GM18502 (cell line): ENCODE results near the gene BZW2.

Experiments used
- ATAC-seq: cut with Tn5 transposase; IDR thresholded peaks from one replicate; pipeline ENCODE4 v1.9.1; 2021; ENCODE audit warnings: mild to moderate bottlenecking; ENCODE audit not compliant: unreplicated experiment, poor library complexity

Gene BZW2

DNA sequence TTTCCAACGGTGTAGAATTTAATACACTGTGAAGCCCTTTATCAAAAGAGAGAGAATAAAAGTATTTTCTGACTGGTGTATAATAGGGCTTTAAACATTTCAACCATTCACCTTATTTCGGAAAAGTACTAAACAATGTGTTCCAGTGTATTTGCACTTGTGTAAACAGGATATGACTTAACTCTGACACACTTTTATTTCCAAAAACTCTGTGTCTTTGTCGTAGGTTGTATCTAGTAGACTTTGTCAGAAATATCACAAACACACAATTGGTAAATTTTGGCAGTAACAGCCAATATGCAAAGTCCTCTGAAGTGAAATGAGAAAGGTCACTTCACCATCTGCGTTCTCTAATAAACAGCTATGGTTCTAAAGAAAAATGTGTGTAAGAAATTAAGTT is 97.3 kb downstream of the BZW2 start:
- ATAC-seq: no peak

DNA sequence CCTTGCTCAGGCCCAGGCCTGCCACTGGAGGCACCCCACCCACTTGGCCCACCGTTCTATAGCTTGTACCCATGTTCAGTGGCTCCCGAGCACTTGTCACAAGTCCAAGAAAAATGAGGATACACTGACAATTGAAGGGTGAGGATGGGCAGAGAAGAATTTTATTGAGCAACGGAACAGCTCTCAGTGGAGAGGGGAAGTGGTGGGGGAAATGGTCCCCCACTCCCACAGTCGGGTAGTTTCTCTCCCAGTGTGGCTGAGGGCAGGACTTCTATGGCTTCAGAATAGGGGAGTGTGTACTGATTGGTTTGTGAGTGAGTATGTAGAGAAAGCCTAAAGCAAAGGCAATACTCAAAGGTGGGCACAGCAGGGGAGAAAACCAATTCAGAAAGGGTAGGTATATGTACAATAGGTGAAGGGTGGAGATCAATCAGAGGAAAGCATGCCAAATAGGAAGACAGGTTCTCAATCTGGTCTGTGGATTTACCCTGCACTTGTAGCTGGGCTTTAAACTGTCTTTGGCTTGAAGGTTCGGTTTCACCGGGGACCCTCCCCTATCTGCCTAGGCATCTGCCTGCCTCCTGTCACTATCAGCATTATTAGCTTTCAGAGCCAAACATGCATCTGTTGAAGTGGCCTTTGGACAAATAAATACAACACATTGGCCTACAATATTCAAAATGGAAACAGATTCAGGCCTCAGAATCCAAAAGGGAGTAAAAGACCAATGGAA is 98.7 kb downstream of the BZW2 start:
- ATAC-seq: no peak

DNA sequence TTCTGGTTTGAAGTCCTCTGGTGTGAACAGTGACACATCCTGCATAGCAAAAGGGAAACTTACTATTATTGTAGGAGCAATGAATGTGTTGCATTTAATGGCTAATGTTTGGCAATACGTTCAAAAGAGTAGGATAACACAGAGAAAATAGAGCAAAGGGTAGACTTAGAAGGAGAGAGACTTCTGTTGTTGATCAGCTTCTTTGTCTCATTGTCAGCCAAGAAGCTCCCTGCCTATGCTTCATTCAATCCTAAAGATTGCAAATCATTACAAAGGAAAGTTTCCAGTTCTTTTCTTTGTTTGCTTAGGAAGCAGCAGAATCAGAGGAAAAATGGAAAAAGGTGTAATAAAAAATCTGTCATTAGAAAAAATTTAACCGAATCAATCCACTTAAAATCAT is 99.7 kb downstream of the BZW2 start:
- no peak for ATAC-seq

DNA sequence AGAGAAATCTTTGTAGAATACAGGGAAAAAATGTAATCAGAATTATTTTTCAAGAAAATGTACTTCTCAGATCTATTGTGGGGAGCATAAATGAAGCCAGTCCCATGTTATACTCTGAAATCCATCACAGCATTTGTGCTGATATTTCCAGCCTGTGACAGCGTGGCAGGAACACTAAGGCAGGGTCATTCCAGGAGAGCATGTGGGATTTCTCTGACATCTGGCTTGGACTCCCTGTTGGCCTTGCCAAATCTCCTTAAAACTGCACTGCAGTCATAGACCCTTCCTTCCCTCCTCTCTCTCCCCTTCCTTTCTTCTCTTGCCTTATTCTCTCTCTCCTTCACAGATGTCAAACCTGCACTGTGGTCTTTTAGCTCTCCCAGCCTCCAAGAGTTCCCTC is 101.1 kb downstream of the BZW2 start:
- no peak for ATAC-seq

DNA sequence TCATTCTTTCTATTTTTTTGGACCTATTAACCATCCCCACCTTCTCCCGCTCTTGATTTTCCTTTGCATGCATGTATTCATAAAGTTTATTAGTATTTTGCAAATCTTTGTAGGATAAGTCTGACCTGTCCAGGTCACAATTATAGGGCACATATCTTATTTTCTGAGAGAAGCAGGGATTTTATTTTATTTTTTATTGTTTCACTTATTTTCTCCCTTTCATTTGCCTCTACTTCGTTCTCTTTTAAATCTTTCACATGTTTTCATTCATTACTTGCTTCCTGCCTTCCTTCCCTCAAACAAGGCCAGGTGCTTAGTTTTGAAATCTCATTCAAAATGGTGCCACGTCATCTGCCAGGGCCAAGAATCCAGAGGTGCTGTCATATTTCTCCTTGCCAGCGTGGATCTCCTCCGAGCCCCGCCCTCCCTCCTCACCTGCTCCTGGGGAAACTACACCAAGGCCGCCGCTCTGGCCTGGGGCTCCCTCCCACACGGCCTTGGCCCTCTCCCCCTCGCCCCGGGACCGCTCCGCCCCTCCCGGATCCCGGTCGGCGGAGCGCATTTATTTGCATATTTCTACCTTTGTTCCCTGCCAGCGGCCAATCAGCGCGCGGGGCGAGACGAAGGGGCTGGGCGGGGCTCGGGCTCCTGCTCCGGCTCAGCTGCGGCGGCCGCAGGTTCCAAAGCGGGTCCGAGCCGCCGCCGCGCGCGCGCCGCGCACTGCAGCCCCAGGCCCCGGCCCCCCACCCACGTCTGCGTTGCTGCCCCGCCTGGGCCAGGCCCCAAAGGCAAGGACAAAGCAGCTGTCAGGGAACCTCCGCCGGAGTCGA is 107.3 kb downstream of the BZW2 start, which contains the start of gene TSPAN13:
TSS of gene TSPAN13 (plus strand) at position 654 of the 830 bp plus-strand sequence. CDS start 213 bp downstream, outside the sequence.
- ATAC-seq: peak; percentile 92

DNA sequence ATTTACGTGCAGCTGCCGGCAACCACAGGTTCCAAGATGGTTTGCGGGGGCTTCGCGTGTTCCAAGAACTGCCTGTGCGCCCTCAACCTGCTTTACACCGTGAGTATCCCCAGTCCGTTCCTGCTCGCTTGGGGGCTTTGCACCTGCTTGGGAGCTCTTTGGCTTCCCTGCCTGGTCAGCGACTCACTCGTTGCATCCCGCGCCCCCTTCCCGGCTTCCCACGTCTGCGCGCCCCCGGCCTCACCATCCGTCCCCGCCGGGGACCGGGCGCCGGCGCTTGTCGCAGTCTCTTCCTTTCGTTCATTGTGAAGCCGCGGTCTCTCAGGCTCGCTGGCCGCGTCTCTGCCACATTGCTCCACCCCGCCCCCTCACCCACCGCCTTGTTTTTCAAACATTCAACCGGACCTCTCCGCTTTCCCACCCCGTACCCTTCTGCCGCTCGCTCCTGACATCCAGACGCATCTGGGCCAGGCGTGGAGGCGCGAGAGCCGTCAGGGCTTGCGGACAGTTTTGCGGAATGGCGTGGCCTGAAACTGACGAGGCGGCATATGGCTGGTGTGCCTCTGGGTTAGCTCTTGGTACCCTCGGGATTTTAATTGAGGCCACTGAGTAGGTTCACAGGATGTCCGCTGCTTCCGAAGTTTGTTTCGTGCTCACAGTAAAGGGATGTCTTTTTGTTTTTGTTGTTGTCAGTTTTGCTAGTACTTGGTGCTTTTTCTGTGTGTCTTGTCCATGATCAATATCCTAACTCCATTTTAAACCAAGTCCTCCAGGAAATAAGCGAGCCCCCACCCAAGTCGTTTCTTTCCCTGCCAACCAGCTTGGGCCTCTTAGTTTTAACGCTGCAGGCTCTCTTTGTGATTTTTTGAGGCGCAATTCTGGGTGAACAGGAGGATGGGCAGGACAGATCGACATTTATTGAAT is 108.2 kb downstream of the BZW2 start:
- peak; percentile 21 for ATAC-seq

DNA sequence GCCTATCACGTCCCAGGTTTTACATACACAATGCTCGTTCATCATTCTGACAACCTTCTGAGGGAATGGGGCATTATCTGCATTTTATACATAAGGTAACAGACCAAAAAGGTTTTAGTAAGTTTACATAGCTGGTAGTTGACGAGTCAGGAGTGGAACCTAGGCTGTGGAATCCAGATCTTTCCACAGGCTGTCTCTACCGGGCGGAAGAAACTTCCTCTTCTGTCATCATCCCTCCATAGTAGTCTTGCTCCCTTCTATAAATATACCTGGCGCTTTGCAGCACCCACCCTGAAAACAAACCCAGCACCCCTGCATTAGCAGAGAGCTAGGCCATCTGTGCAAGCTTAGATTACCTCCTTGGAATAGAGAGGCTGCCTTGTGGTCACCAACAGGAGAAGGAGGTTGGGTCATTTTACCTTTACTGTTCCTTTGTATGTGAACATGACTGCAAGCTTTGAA is 108.9 kb downstream of the BZW2 start:
- no peak for ATAC-seq

DNA sequence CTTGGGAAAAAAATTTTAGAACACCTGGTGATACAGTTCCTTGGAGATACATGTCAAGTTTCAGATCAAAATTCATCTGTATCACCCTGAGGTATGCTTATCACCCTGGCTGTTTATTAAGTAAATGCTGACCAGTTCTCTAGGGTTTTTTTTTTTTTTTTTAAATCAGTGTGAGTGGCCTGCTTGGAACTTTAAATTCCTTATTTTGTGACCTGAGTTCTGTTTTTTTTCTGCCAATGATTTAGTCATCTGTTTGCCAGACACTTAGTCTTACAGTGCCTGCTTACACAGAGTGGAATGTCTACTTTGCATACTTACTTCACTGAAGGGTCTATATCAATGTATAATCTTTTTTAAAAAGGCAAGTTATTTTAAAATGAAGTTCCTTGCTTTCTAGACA is 109.4 kb downstream of the BZW2 start:
- no peak for ATAC-seq
